ENCODE data around the gene ITSN1.
"Not testable (repeated sequence)": the region's sequence is repeated elsewhere in the genome, so short reads cannot be mapped to it uniquely, and the experiment has no call there.

The ITSN1 gene

GRCh38 chr21:33651965-33652680 lies 9.8 kb downstream of the ITSN1 start:
- DNase-seq (ENCODE audit: low read depth): no peak

- DNase-seq (ENCODE audit: low read depth): no peak
Observed at GRCh38 chr21:33654412-33654811, 12.1 kb downstream of the ITSN1 start.

- DNase-seq (ENCODE audit: low read depth): no peak
Observed at GRCh38 chr21:33655588-33656221, 13.4 kb downstream of the ITSN1 start.

- no peak for DNase-seq (ENCODE audit: low read depth)
Observed at GRCh38 chr21:33657124-33657820, 15.0 kb downstream of the ITSN1 start.

GRCh38 chr21:33658919-33659567 lies 16.7 kb downstream of the ITSN1 start:
- DNase-seq (ENCODE audit: low read depth): no peak

GRCh38 chr21:33659568-33659949 lies 17.3 kb downstream of the ITSN1 start:
- no peak for DNase-seq (ENCODE audit: low read depth)

- DNase-seq (ENCODE audit: low read depth): no peak
Observed at GRCh38 chr21:33660406-33660805, 18.1 kb downstream of the ITSN1 start.

- no peak for DNase-seq (ENCODE audit: low read depth)
Observed at GRCh38 chr21:33661146-33661545, 18.8 kb downstream of the ITSN1 start.

- no peak for DNase-seq (ENCODE audit: low read depth)
Observed at GRCh38 chr21:33662046-33662445, 19.7 kb downstream of the ITSN1 start.

GRCh38 chr21:33663241-33663640 lies 20.9 kb downstream of the ITSN1 start:
- no peak for DNase-seq (ENCODE audit: low read depth)

GRCh38 chr21:33664135-33664534 lies 21.8 kb downstream of the ITSN1 start:
- DNase-seq (ENCODE audit: low read depth): no peak

- DNase-seq (ENCODE audit: low read depth): no peak
Observed at GRCh38 chr21:33666153-33666552, 23.9 kb downstream of the ITSN1 start.

GRCh38 chr21:33667636-33668035 lies 25.3 kb downstream of the ITSN1 start:
- DNase-seq (ENCODE audit: low read depth): no peak

- DNase-seq (ENCODE audit: low read depth): no peak
Observed at GRCh38 chr21:33668180-33668579, 25.9 kb downstream of the ITSN1 start.

GRCh38 chr21:33668620-33669019 lies 26.3 kb downstream of the ITSN1 start:
- DNase-seq (ENCODE audit: low read depth): no peak

GRCh38 chr21:33670076-33670978 lies 28.0 kb downstream of the ITSN1 start:
- no peak for DNase-seq (ENCODE audit: low read depth)

GRCh38 chr21:33673473-33673872 lies 31.2 kb downstream of the ITSN1 start:
- DNase-seq (ENCODE audit: low read depth): no peak

GRCh38 chr21:33674226-33674625 lies 31.9 kb downstream of the ITSN1 start:
- DNase-seq (ENCODE audit: low read depth): no peak

GRCh38 chr21:33676666-33677065 lies 34.4 kb downstream of the ITSN1 start:
- DNase-seq (ENCODE audit: low read depth): not testable (repeated sequence)

- no peak for DNase-seq (ENCODE audit: low read depth)
Observed at GRCh38 chr21:33677450-33677849, 35.1 kb downstream of the ITSN1 start.

- DNase-seq (ENCODE audit: low read depth): no peak
Observed at GRCh38 chr21:33680870-33681269, 38.6 kb downstream of the ITSN1 start.
